HUES6 (cell line): Measurements from ENCODE around the gene RAB11FIP3.
"Not testable (repeated sequence)": the region's sequence is repeated elsewhere in the genome, so short reads cannot be mapped to it uniquely, and the experiment has no call there.

Experiments
- H3K27ac ChIP-seq: 2 replicates; pipeline ENCODE4 v1.7.0; 2013; ENCODE audit warnings: low read depth, mild to moderate bottlenecking, low read length, inconsistent platforms
- H3K27me3 ChIP-seq: 2 replicates; pipeline ENCODE4 v1.6.1; 2013; ENCODE audit warnings: low read length; ENCODE audit not compliant: control insufficient read depth, insufficient read depth
- H3K36me3 ChIP-seq: 2 replicates; pipeline ENCODE4 v1.6.1; 2013; ENCODE audit warnings: low read length; ENCODE audit not compliant: control insufficient read depth, insufficient read depth
- H3K4me1 ChIP-seq: 2 replicates; pipeline ENCODE4 v1.6.1; 2013; ENCODE audit warnings: low read length; ENCODE audit not compliant: control insufficient read depth, insufficient read depth
- H3K4me3 ChIP-seq: 2 replicates; pipeline ENCODE4 v1.5.1; 2013; ENCODE audit warnings: low read depth, low read length
- H3K9ac ChIP-seq: one replicate; pipeline ENCODE4 v1.6.1; 2013; ENCODE audit warnings: mild to moderate bottlenecking, low read length
- H3K9me3 ChIP-seq: 2 replicates; pipeline ENCODE4 v1.6.1; 2013; ENCODE audit warnings: low read depth, low read length; ENCODE audit not compliant: control insufficient read depth, insufficient read depth

The RAB11FIP3 gene

DNA sequence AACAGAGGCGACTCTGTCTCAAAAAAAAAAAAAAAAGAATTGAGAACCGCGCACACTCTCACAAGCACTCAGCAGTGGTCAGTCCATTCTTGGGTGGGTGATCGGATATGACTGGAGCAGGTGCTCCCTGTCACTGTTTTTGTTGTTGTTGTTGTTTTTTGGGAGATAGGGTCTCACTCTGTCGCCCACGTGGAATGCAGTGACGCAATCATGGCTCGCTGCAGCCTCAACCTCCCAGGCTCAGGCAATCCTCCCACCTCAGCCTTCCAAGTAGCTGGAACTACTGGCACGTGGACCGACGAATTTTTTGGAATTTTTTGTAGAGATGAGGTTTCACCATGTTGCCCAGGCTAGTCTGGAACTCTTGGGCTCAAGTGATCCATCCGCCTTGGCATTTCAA is 30.0 kb downstream of the RAB11FIP3 start:
- H3K4me1 ChIP-seq, result peaks cover 8% of the 10 kb centered on the region
- H3K36me3 ChIP-seq, result no peaks in the 10 kb centered on the region
- no peak overlapping the region for H3K27ac ChIP-seq
- H3K9me3 ChIP-seq, result no peaks in the 10 kb centered on the region
- H3K4me3 ChIP-seq, result no peak overlapping the region
- H3K9ac ChIP-seq, result no peak overlapping the region
- no peaks in the 10 kb centered on the region for H3K27me3 ChIP-seq

DNA sequence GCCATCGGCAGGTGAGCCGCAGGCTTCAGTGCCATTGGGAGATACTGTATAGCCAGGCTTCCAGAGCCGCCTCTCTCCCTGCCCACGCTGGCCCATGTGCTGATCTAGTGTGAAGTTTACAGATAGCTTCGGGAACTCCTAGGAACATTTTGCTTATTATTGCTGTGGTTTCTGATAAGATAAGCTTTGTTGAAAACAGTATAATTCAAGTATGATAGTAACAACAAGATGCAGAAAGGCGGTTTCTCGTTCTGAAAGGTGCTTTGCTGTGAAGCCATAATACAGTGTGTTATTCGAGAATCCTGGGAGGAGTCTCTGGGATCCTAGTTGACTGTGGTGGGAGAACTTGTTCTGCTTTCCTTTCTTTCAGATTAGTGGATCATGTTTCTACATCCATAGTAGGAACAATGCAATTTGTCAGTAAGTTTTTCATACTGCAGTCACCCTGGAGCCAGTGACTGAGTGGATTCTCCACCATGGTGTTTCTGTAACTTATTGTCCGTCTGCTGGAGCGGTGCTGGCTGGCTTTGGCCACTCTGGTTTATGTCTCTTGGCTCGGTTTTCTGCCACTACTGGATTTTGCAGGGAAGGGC is 31.5 kb downstream of the RAB11FIP3 start:
- Histone ChIP-seq H3K9ac (no peak overlapping the region), H3K4me3 (no peak overlapping the region), H3K27ac (no peak overlapping the region), H3K4me1 (peaks cover 8% of the 10 kb centered on the region), H3K36me3 (peaks cover 6% of the 10 kb centered on the region; the same call in 1 of the 2 replicates), H3K27me3 (no peaks in the 10 kb centered on the region), H3K9me3 (no peaks in the 10 kb centered on the region)

DNA sequence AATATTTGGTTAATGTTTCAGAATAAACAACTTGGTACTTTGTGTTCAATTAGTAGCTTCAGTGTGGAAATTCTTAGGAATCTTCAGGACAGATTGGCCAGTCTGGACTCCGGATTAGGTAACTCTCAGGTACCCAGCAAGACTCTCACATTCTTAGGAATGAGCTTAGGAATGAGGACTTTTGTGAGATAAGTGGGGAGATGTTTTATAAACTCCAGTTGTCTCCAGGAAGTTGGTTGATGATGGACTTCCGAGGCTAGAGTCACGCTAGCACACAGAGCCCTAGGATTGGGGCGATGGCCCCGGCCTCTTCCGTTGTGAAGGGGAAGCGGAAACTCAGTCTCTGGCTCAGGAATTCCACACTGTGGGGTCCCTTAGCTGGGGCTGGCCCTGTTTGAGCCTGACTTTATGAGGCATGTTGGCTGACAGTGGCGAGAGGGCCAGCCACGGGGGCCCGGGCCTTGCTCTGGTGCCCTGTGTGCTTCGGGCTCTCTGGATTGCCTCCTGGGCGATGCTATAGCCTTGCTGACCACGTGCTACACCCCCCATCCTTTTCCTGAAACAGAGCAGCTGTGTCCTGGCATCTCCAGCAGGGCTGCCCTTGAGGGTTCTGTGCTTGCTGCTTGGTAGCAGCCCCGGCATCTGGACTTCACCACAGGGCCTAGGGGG is 32.4 kb downstream of the RAB11FIP3 start:
- peaks cover 8% of the 10 kb centered on the region; the same call in 1 of the 2 replicates for H3K36me3 ChIP-seq
- H3K4me1 ChIP-seq, result peaks cover 10% of the 10 kb centered on the region
- no peak overlapping the region for H3K4me3 ChIP-seq
- no peak overlapping the region for H3K27ac ChIP-seq
- no peaks in the 10 kb centered on the region for H3K27me3 ChIP-seq
- H3K9me3 ChIP-seq, result no peaks in the 10 kb centered on the region
- no peak overlapping the region for H3K9ac ChIP-seq

DNA sequence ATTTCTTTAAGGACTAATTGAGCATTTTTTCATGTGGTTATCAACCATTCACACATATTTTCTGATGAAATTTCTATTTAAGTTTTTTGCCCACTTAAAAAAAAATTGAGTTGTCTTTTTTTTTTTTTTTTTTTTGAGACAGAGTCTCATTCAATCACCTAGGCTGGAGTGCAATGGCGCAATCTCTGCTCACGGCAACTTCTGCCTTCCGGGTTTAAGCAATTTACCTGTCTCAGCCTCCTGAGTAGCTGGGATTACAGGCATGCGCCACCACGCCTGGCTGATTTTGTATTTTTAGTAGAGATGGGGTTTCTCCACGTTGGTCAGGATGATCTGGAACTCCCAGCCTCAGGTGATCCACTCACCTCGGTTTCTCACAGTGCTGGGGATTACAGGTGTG is 34.3 kb downstream of the RAB11FIP3 start:
- H3K9me3 ChIP-seq, result no peaks in the 10 kb centered on the region
- H3K27ac ChIP-seq, result no peak overlapping the region
- H3K4me1 ChIP-seq, result peaks cover 11% of the 10 kb centered on the region
- no peak overlapping the region for H3K4me3 ChIP-seq
- H3K27me3 ChIP-seq, result no peaks in the 10 kb centered on the region
- H3K36me3 ChIP-seq, result peaks cover 10% of the 10 kb centered on the region; the same call in 1 of the 2 replicates
- no peak overlapping the region for H3K9ac ChIP-seq

DNA sequence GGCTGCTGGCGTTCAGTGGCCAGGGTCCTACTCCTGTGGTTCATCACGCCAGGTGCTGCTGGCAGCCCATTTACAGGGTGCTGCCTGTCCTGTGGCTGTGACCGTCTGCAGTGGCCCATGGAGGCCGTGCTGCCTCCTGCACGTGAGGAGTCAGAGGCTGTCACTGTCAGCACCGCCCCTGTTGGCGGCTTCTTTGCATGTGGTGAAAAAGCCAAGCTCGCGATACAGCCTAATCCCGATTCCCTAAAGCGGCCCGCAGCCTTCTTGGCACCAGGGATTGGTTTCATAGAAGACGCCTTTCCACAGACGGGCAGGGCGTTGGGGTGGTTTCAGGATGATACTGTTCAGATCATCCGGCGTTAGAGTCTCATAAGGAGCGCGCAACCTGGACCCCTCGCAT is 35.3 kb downstream of the RAB11FIP3 start:
- H3K27me3 ChIP-seq, result no peaks in the 10 kb centered on the region
- H3K36me3 ChIP-seq, result peaks cover 10% of the 10 kb centered on the region; the same call in 1 of the 2 replicates
- no peak overlapping the region for H3K27ac ChIP-seq
- H3K4me1 ChIP-seq, result peaks cover 11% of the 10 kb centered on the region
- H3K9ac ChIP-seq, result no peak overlapping the region
- H3K4me3 ChIP-seq, result no peak overlapping the region
- no peaks in the 10 kb centered on the region for H3K9me3 ChIP-seq

DNA sequence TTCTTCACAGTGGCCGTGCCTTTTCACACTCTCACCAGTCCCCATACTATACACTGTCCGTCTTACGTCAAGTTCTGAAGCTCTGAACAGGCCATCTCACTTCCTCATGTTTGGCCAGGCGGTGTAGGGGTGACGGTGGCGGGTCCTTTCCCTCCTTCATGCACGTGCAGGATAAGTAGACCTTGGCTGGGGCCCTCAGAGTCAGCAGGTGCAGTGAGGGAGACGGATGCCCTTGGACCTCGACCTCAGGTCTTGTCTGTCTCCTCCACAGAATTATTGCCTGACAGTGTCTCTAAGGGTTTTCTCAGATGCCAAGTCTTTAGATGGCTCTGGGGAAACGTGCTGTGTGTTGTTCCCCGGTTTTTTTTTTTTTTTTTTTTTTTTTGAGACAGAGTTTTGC is 37.6 kb downstream of the RAB11FIP3 start:
- peaks cover 10% of the 10 kb centered on the region; the same call in 1 of the 2 replicates for H3K36me3 ChIP-seq
- no peaks in the 10 kb centered on the region for H3K9me3 ChIP-seq
- no peak overlapping the region for H3K4me3 ChIP-seq
- no peak overlapping the region for H3K27ac ChIP-seq
- H3K27me3 ChIP-seq, result no peaks in the 10 kb centered on the region
- peaks cover 7% of the 10 kb centered on the region; the same call in 1 of the 2 replicates for H3K4me1 ChIP-seq
- H3K9ac ChIP-seq, result peak overlapping the region; percentile 2

DNA sequence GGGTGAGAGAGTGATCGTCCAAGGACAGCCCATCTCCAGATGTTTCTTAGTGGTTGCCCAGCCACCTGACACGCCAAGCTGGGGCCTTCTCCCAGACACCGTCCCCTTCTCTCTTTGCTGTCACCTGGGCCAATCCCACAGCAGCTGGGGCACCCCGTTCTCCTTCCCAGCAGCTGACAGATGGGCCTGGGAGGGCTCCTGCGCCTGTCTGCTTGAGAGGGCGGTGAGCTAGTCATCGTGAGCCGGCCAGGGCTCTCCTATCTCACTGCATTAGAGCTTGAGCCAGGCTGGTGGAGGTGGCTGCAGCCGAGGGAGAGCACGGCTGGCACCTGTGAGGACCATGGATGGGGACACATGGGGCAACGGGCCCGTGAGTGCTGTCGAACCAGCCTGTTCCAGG is 41.2 kb downstream of the RAB11FIP3 start:
- Histone ChIP-seq H3K9me3 (no peaks in the 10 kb centered on the region), H3K9ac (no peak overlapping the region), H3K27ac (peak overlapping the region; percentile 9; the same call in 1 of the 2 replicates)

DNA sequence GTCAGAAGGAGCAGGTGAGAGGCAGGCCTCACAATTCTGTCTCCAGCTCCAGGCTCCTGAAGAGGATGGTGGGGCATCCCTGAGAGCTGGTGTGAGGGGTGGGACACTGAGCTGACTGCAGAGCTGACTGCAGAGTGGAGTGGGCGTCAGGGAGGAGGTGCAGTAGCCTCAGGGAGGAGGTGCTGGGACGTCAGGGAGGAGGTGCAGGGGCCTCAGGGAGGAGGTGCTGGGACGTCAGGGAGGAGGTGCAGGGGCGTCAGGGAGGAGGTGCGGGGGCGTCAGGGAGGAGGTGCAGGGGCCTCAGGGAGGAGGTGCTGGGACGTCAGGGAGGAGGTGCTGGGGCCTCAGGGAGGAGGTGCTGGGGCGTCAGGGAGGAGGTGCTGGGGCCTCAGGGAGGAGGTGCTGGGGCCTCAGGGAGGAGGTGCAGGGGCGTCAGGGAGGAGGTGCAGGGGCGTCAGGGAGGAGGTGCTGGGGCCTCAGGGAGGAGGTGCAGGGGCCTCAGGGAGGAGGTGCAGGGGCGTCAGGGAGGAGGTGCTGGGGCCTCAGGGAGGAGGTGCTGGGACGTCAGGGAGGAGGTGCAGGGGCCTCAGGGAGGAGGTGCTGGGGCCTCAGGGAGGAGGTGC is 41.9 kb downstream of the RAB11FIP3 start:
- H3K9me3 ChIP-seq, H3K9ac ChIP-seq, H3K27me3 ChIP-seq, H3K36me3 ChIP-seq, H3K4me3 ChIP-seq: not testable (repeated sequence)
- H3K4me1 ChIP-seq, result peaks cover 29% of the 10 kb centered on the region
- peak overlapping the region; percentile 9; the same call in 1 of the 2 replicates for H3K27ac ChIP-seq

More for the DNA sequence above, 41.2 kb downstream of the RAB11FIP3 start:
- no peak overlapping the region for H3K4me3 ChIP-seq
- peaks cover 7% of the 10 kb centered on the region; the same call in 1 of the 2 replicates for H3K36me3 ChIP-seq
- no peaks in the 10 kb centered on the region for H3K27me3 ChIP-seq
- H3K4me1 ChIP-seq, result peaks cover 22% of the 10 kb centered on the region

DNA sequence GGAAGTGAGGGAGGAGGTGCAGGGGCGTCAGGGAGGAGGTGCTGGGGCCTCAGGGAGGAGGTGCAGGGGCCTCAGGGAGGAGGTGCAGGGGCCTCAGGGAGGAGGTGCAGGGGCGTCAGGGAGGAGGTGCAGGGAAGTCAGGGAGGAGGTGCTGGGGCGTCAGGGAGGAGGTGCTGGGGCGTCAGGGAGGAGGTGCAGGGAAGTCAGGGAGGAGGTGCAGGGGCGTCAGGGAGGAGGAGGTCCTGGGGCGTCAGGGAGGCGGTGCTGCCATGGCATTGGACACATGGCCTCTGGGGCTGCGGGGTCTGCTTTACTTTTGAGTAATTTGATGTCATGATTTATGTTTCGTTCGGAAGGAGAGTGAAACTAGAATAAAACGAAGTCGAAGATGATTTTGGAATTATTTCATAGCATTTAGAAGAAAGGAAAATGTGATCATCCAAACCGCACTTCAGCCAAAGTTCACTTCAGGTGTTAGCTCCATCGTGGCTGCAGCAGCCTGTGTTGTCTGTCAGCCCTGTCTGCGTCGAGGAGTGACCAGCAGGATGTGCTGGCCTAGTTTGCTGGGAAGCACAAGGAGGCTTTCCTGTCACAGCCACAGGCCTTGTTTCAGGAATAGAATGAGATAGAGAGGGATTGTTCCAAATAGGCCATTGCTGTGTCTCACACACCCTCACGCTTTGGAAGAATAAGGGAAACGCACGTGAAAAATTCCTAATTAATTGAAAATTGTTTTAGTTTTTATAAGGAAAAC is 42.8 kb downstream of the RAB11FIP3 start:
- Histone ChIP-seq H3K27ac (no peak overlapping the region), H3K4me1 (peaks cover 25% of the 10 kb centered on the region), H3K36me3 (no peaks in the 10 kb centered on the region), H3K9ac (no peak overlapping the region), H3K9me3 (no peaks in the 10 kb centered on the region), H3K27me3 (no peaks in the 10 kb centered on the region), H3K4me3 (no peak overlapping the region)

DNA sequence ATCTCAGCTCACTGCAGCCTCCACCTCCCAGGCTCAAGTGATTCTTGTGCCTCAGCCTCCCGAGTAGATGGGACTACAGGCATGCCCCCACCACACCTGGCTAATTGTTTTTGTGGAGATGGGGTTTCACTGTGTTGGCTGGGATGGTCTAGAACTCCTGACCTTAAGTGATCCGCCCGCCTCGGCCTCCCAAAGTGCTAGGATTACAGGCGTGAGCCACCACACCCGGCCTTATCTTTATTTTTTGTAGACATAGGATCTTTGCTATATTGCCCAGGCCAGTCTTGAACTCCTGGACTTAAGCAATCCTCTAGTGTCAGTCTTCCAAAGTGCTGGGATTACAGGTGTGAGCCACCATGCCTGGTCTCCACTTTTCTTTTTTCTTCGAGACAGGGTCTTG is 44.0 kb downstream of the RAB11FIP3 start:
- not testable (repeated sequence) for H3K9me3 ChIP-seq, H3K9ac ChIP-seq, H3K4me3 ChIP-seq, H3K36me3 ChIP-seq, H3K27me3 ChIP-seq, H3K27ac ChIP-seq
- peaks cover 34% of the 10 kb centered on the region for H3K4me1 ChIP-seq

DNA sequence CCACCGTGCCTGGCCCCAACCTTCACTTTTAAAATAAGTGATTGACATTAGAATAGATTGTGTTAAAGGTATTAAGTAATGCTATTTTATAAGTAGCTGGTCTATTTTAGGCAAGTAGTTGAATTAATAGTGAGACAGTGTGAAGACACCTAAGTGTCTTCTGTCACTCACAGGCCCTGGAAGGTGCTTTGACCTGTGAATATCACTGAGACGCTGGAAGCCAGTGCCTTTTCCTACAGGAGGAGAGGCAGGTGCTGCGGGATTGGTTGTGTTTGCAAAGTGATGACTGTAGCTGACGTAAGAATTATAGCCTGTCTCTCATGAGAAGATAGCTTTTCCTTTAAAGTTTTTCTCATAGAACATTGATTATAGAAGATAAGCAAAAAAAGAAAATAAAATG is 45.0 kb downstream of the RAB11FIP3 start:
- Histone ChIP-seq H3K27me3 (no peaks in the 10 kb centered on the region), H3K4me1 (peaks cover 40% of the 10 kb centered on the region), H3K9ac (no peak overlapping the region), H3K4me3 (no peak overlapping the region), H3K27ac (no peak overlapping the region), H3K9me3 (no peaks in the 10 kb centered on the region), H3K36me3 (no peaks in the 10 kb centered on the region)
